Aorta (tissue), 5 donors: ENCODE results near the gene SSX3. TPM values are rescaled to one million over a fixed set of nuclear protein-coding genes. Genes with fewer than 3 reads are reported as not detected.
"Not testable (repeated sequence)": the region's sequence is repeated elsewhere in the genome, so short reads cannot be mapped to it uniquely, and the experiment has no call there.

Experiments used
- ATAC-seq: fragments of 200-7000 bp; cut with Tn5 transposase; one replicate; pipeline ENCODE4 v1.9.1; 2022; ENCODE audit warnings: moderate library complexity; ENCODE audit not compliant: low FRiP score
- DNase-seq, 2 donors: peaks; one replicate each; pipeline ENCODE4 v3.0.0-alpha.2; 2020
- H3K27ac ChIP-seq, 2 donors: one replicate each; pipeline ENCODE4 v1.5.1; 2013; ENCODE audit warnings: low read length in 2 of 2, mild to moderate bottlenecking in 2 of 2, moderate library complexity in 2 of 2, control low read depth in 1 of 2, inconsistent platforms in 1 of 2, low read depth in 1 of 2
- H3K27me3 ChIP-seq, 2 donors: one replicate each; pipeline ENCODE4 v1.6.1; 2013; ENCODE audit warnings: control low read depth in 1 of 2, low read length in 1 of 2, mild to moderate bottlenecking in 1 of 2, moderate library complexity in 1 of 2; ENCODE audit not compliant: insufficient read depth in 2 of 2, control insufficient read depth in 1 of 2
- H3K36me3 ChIP-seq, 2 donors: one replicate each; pipeline ENCODE4 v1.6.1; 2013; ENCODE audit warnings: control low read depth in 1 of 2, low read length in 1 of 2, mild to moderate bottlenecking in 1 of 2; ENCODE audit not compliant: insufficient read depth in 2 of 2, control insufficient read depth in 1 of 2
- H3K4me1 ChIP-seq, 2 donors: one replicate each; pipeline ENCODE4 v1.6.1; 2013; ENCODE audit warnings: low read length in 2 of 2, control low read depth in 1 of 2, mild to moderate bottlenecking in 1 of 2, moderate library complexity in 1 of 2; ENCODE audit not compliant: insufficient read depth in 2 of 2, control insufficient read depth in 1 of 2
- H3K4me3 ChIP-seq, 2 donors: one replicate each; pipeline ENCODE4 v1.5.1; 2013; ENCODE audit warnings: low read length in 2 of 2, control low read depth in 1 of 2, mild to moderate bottlenecking in 1 of 2
- H3K9me3 ChIP-seq: one replicate; pipeline ENCODE4 v1.6.1; 2013; ENCODE audit warnings: mild to moderate bottlenecking, low read length; ENCODE audit not compliant: control insufficient read depth
- WGBS, 2 donors: extraction: QIAGEN DNeasy Blood & Tissue Kit; methylation state at CpG; one replicate each; pipeline ENCODE4 v1.1.7; 2013; 5-methylcytosine and 5-hydroxymethylcytosine counted together
- intact Hi-C, 2 donors: fragments of 100-400 bp; cut with DNase I; formaldehyde crosslinking; loops; one replicate each; pipeline versions ENCODE4 v1.14.2 to v1.15.0; 2022
- long read RNA-seq, 2 donors: library from polyadenylated mRNA; unstranded; transcript quantifications; one replicate each; pipeline ENCODE4 v2.0.0, GENCODE V29; 2020 to 2021
- polyA plus RNA-seq, 2 donors: library from polyadenylated mRNA; stranded (reverse); fragments of 200-250 nt; gene quantifications; one replicate each; pipeline ENCODE4 v1.2.3, GENCODE V29; 2013
- total RNA-seq, 2 donors: library from RNA; stranded (reverse); fragmentation: NEBNext Ultra II Directional; extraction: Animal tissue kit (Norgen Biotek cat#: 25700); gene quantifications; one replicate each; pipeline ENCODE4 v1.2.1, GENCODE V29; 2021
- donor health status: healthy with polysubstance abuse.
- donor health status: Bipolar disorder and iron deficiency.
- donor health status: DM: no; HTN: no; CAD: no.
- donor health status: DM: no; HTN: no; CAD: no.
- donor health status: DM: yes; HTN: yes; CAD: no.

SSX3 gene
- total RNA-seq (not detected), polyA plus RNA-seq (not detected)
- long read RNA-seq, donor 1: 0 reads
- long read RNA-seq, donor 2: 0 reads

GRCh38 chrX:48356315-48357094 lies at the start of gene SSX3:
TSS of gene SSX3 (minus strand) at chrX:48356703. CDS start at chrX:48355249, 1,454 bp downstream.
- ATAC-seq, H3K27me3 ChIP-seq, H3K4me3 ChIP-seq, H3K9me3 ChIP-seq, DNase-seq, H3K27ac ChIP-seq, H3K36me3 ChIP-seq, H3K4me1 ChIP-seq, intact Hi-C loops: not testable (repeated sequence)
- 85 to 90% methylated on average over 17 to 19 of the region's 19 CpGs for WGBS, 2 donors

- DNase-seq, H3K4me1 ChIP-seq, H3K36me3 ChIP-seq, H3K4me3 ChIP-seq, H3K27ac ChIP-seq, intact Hi-C loops, ATAC-seq, H3K27me3 ChIP-seq, H3K9me3 ChIP-seq: not testable (repeated sequence)
- WGBS, 2 donors: 23 to 35% methylated on average over 1 of the region's 1 CpG
Measured at GRCh38 chrX:48397825-48398224, 41.3 kb upstream of the SSX3 start.

- H3K27ac ChIP-seq, H3K9me3 ChIP-seq, H3K36me3 ChIP-seq, ATAC-seq, H3K4me1 ChIP-seq, DNase-seq, intact Hi-C loops, H3K27me3 ChIP-seq, H3K4me3 ChIP-seq: not testable (repeated sequence)
- 75 to 83% methylated on average over 1 of the region's 2 CpGs for WGBS, 2 donors
Measured at GRCh38 chrX:48396931-48397330, 40.4 kb upstream of the SSX3 start.

DNA sequence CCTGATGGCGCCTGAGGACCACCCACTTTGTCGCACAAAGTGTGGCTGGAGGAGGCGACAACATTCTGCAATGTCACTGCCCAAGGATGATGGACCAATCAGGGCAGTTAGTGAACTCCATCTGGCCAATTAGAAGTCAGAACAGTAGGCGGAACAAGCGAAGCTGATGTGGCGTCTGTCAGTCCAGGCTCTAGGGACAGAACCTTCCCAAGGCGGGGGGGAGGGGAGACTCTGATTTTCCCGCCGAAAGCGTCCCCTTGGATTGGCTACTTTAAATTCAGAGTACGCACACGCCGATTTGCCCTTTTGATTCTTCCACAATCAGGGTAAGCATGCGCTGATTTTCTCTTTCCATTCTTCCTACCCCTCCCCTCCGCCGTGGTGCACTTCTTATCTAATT lies 26.7 kb upstream of the SSX3 start, which contains the start of gene SSX4:
SSX4 (plus strand) TSS at position 301 of the 400 bp plus-strand sequence. CDS start 515 bp downstream, outside the sequence.
- intact Hi-C loops, H3K9me3 ChIP-seq, H3K27ac ChIP-seq, DNase-seq, H3K4me1 ChIP-seq, H3K27me3 ChIP-seq, ATAC-seq, H3K36me3 ChIP-seq, H3K4me3 ChIP-seq: not testable (repeated sequence)
- no CpG with 5 or more reads among the region's 16 CpGs for WGBS, 2 donors

GRCh38 chrX:48370408-48370807 lies 13.9 kb upstream of the SSX3 start:
- H3K4me3 ChIP-seq, ATAC-seq, H3K4me1 ChIP-seq, H3K27ac ChIP-seq, H3K9me3 ChIP-seq, H3K27me3 ChIP-seq, intact Hi-C loops, H3K36me3 ChIP-seq, DNase-seq: not testable (repeated sequence)
- WGBS, 2 donors: no CpG with 5 or more reads among the region's 8 CpGs

- H3K4me1 ChIP-seq, H3K27me3 ChIP-seq, H3K4me3 ChIP-seq, intact Hi-C loops, DNase-seq, H3K36me3 ChIP-seq, H3K27ac ChIP-seq, ATAC-seq, H3K9me3 ChIP-seq: not testable (repeated sequence)
- WGBS, 2 donors: no CpG with 5 or more reads among the region's 12 CpGs
Measured at GRCh38 chrX:48367717-48368408, 11.4 kb upstream of the SSX3 start.

DNA sequence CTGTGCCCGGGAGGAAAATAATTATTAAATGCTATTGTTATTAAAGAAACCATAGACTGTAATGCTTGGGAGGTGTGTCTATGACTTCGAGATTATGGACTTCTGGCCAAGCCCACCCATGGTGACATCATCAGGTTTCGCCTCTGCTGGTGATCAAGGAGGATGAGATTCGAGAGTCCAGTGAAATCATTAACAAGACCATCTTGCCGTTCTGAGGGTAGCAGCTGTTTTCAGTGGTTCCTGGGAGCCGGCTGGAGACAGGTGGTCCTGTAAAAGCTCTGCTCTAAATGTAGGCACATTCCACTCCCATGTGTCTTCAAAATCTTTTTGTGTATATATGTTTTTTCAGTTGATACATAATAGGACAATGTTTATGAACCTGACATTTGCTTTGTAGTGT lies 2.8 kb upstream of the SSX3 start:
- DNase-seq, H3K27ac ChIP-seq, H3K4me1 ChIP-seq, H3K9me3 ChIP-seq, H3K27me3 ChIP-seq, intact Hi-C loops, H3K4me3 ChIP-seq, ATAC-seq, H3K36me3 ChIP-seq: not testable (repeated sequence)
- 77 to 85% methylated on average over 6 of the region's 6 CpGs for WGBS, 2 donors

- ATAC-seq (no peak), DNase-seq (no peak)
- H3K27ac ChIP-seq: no peak overlapping the region
- H3K36me3 ChIP-seq: no peaks in the 10 kb centered on the region
- intact Hi-C loops: no loop called here
- H3K9me3 ChIP-seq: no peaks in the 10 kb centered on the region
- no peak overlapping the region for H3K4me3 ChIP-seq
- H3K27me3 ChIP-seq: no peaks in the 10 kb centered on the region
- no peaks in the 10 kb centered on the region for H3K4me1 ChIP-seq
- 90 to 94% methylated on average over 8 of the region's 8 CpGs for WGBS, 2 donors
Measured at GRCh38 chrX:48357681-48358080, 1.2 kb upstream of the SSX3 start.

DNA sequence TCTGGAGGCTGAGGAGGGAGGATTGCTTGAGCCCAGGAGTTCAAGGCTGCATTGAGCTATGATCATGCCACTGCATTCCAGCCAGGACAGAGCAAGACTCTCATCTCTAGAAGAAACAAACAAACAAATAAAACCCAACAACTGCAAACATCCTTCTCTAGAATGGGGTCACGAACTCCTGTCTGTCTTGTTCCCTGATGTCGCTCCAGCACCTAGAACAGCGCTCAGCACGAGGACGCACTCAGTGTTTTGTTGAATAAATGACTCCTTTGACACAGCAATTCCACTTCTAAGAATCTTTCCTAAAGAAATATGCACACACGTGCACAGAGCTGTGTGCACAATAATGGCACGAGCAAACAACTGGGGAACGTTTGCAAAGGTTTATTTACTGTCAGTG lies 10.4 kb downstream of the SSX3 start:
- 31 to 40% methylated on average over 8 of the region's 8 CpGs for WGBS, 2 donors
- H3K36me3 ChIP-seq, intact Hi-C loops, DNase-seq, H3K27ac ChIP-seq, H3K4me3 ChIP-seq, ATAC-seq, H3K27me3 ChIP-seq, H3K4me1 ChIP-seq, H3K9me3 ChIP-seq: not testable (repeated sequence)
